ENCODE results near the gene CENPB. TPM values are rescaled to one million over a fixed set of nuclear protein-coding genes. Genes with fewer than 3 reads are reported as not detected.
"Not testable (repeated sequence)": the region's sequence is repeated elsewhere in the genome, so short reads cannot be mapped to it uniquely, and the experiment has no call there.

The CENPB gene
- total RNA-seq, 1 experiment from 2014 or later, result 163 TPM

DNA sequence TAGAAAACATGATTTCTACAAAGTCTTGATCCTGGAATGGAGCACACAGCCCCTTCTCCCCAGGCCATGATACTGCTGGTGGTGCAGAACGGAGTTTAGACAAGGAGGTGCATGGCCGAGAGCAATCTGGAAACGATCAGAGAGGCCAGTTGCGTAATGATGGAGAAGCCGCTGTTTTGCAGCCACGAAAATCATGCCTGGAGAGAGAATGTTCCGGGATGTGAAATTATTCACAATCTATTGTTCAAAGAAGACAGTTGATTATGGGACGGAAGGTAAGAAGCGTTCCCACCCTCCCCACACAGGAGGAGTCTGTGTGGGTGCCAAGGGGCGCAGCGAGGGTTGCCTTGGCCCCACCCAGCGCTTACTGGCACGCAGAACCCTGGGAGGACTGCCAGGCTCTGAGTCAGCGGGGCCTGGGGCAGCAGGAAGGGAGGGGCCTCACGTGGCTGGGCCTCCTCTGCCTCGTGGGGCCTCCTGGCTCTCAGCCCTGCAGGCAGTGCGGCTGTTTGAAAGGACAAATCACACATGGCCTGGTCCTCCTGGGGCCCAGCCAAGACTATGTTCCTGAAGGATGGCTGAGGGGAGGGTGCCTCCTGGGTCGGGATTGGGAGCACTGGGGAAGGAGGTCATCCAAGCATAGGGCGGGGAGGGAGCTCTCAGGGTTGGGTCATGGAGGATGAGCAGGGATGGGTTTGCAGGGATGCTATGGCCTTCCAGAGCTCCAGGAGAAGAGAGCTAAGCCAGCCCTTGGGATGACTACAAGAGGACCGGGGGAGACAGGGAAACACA lies 25.1 kb upstream of the CENPB start:
- DNase-seq (ENCODE audit: low read depth), result peak; percentile 99

DNA sequence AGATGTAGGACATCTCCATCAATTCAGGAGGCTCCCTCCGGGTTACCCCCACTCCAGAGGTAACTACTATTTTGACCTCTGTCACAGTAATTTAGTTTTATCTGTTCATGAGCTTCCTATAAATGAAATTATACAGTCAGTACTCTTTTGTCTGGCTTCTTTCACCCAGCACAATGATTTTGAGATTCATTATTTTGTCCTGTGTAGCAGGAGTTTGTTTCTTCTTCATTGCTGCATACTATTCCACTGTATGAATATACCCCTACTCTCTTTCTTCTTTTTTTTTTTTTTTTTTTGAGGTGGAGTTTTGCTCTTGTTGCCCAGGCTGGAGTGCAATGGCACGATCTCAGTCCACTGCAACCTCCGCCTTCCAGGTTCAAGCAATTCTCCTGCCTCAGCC lies 22.0 kb upstream of the CENPB start:
- DNase-seq (ENCODE audit: low read depth), result no peak

DNA sequence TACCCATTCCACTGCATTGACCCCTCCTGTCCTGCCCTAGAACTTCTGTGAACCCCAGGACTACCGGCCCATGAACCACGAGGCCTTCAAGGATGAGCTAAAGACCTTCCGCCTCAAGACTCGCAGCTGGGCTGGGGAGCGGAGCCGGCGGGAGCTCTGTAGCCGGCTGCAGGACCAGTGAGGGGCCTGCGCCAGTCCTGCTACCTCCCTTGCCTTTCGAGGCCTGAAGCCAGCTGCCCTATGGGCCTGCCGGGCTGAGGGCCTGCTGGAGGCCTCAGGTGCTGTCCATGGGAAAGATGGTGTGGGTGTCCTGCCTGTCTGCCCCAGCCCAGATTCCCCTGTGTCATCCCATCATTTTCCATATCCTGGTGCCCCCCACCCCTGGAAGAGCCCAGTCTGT lies 18.2 kb upstream of the CENPB start:
- DNase-seq (ENCODE audit: low read depth), result no peak

DNA sequence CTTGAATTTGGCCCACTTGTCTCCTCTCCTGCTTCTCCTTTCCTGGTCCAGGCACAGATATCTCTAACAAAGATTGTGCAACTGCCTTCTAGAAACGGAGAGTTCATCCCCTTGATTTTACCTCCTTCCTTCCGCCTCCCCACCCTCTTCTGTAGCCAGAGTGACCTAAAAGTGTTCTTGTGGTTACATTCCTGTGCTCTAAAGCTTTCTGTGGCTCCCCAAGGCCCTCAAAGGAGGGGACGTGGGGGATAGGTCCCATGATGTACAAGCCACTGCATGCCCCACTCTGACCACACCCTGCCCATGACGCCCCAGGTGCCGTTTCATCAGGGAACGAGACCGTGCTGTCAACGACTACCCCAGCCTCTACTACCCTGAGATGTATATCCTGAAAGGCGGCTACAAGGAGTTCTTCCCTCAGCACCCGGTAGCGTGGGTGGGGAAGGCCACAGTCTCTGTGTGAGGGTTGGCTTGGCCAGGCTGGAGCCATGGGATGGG lies 17.8 kb upstream of the CENPB start:
- no peak for DNase-seq (ENCODE audit: low read depth)

DNA sequence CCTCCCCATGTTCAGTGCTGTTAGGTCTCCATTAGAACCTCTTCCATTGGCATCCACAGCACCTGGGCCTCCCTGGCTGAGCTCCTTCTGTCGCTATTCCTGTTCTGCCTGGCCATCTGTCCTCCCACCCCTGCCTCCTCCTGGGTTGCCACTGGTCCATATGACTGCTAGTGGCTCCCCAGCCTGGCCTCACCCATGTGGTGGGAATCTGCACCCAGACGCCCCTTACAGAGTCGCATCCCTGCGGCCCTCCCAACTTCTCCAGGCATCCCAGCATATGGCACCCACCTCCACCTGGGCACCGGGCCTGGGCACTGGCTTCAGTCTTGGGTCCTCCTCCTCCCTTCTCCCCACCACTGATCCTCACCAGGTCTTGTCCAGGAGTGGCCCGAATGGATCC lies 17.3 kb upstream of the CENPB start:
- DNase-seq (ENCODE audit: low read depth), result no peak

DNA sequence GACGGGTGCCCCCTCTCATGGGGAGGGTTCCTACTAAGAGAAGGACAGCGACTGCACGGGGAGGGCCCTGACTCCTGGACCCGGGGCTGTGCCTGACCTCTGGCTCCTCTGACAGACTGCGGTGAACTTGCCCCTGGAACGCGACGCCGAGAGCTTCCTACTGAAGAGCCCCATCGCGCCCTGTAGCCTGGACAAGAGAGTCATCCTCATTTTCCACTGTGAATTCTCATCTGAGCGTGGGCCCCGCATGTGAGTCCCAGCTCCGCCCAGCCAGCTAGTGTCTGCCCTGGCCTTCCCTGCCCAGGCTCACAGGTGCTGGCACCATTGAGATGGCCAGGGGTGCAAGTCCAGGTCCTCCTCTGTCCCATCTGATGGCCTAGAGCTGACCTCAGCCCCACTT lies 16.7 kb upstream of the CENPB start:
- DNase-seq (ENCODE audit: low read depth), result no peak

DNA sequence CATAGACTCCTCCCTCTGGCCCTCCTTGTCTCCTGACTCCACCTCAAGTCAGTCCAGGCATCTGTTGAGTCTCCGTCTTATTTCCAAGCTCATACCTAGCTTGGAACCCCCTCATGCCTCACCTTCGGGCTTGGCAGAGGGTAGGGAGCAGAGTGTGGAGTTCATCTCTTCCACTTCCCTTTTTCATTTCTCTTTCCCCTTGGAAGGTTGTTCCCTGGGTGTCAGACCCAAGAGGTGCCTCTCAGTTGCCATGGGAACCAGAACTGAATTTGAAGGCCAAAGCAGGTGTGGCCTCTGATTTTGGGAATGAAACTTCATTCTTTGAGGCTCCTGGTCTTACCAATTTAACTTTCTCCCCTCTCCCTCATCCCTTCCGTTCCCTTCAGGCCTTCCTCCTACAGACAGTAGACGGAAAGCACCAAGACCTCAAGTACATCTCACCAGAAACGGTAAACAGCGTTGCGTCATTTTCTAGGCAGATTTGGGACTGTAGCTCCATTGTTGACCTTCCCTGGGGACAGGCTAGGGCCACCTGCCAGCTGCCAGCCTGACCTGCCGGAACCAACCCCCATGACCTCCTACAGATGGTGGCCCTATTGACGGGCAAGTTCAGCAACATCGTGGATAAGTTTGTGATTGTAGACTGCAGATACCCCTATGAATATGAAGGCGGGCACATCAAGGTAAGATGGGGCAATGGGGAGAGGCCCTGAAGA lies 16.1 kb upstream of the CENPB start:
- no peak for DNase-seq (ENCODE audit: low read depth)

DNA sequence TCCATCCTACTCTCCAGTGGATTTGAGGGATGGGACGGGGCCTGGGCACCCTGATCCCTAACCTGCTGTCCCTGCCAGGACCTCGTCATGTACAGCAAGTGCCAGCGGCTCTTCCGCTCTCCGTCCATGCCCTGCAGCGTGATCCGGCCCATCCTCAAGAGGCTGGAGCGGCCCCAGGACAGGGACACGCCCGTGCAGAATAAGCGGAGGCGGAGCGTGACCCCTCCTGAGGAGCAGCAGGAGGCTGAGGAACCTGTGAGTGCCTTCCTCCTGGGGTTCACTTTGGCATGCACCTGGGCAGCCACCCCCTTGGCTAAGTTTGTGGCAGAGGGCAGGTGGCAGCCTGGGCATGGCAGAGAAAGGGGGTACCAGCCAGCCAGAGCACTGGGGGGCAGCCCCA lies 15.3 kb upstream of the CENPB start:
- DNase-seq (ENCODE audit: low read depth), result no peak

DNA sequence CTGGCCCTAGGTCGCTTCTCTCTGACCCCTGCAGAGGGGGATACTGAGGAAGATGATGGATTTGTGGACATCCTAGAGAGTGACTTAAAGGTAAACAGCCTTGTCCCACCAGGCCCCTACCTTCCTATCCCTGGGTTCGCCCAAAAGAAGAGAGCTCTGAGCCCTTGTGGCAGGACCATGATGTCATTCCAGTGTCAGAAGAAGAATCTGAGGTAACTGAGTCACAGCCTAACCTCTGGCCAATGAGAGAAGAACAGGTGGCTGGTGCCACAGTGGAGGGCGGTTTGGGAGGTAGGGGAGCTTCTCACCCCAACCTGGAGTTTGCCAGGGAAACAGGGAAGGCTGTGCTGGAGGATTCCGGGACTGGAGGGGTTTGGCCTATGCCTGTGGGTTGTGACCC lies 14.8 kb upstream of the CENPB start:
- DNase-seq (ENCODE audit: low read depth), result no peak

DNA sequence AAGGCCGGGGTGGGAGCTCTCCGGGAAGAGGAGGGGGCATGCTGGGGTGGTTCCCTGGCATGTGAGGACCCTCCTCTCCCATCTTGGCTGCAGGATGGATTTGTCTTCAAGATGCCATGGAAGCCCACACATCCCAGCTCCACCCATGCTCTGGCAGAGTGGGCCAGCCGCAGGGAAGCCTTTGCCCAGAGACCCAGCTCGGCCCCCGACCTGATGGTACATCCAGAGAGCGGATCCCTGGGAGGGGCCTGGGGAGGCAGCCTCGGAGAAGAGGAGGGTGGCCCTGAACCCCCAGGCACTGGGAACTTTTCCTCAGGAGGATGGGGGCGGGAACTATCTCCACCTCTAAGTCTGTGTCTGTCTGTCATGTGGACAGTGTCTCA lies 14.3 kb upstream of the CENPB start:
- no peak for DNase-seq (ENCODE audit: low read depth)

DNA sequence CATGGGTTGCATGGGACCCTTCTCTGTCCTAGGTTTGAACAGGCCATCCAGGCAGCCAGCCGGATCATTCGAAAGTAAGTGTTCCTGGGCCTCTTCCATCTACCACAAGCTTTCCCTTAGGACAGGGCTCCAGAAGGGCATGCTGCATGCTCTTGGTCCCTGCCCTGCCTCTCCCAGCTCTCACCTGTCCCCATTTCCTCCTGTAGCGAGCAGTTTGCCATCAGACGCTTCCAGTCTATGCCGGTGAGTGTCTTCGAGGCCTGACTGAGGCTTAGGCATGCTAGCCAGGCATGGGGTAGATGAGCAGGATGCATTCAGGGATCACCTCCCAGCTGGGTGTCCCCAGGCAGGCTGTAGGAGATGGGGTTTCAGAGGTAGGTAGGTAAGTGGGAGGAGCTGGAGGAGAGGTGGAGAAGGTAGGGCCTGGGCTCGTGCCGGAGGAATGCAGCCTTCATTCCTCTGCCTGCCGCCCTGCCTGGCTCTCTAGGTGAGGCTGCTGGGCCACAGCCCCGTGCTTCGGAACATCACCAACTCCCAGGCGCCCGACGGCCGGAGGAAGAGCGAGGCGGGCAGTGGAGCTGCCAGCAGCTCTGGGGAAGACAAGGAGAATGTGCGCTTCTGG lies 13.8 kb upstream of the CENPB start:
- no peak for DNase-seq (ENCODE audit: low read depth)

DNA sequence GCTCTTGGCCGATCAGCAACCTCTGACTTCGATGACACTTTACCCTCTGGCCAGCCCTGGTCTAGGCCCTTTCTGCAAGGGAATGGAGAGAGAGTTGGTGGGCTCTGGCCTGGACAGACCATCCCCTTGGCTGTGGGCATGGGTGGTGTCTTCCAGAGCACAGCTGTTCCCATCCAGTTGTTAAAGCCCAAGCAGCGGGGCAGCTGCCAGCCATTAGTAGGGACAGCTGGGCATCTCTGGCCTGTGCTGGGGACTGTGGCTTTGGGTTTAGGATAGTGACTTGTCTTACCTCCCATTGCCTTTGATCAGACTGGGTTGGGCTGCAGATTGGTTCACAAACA lies 12.3 kb upstream of the CENPB start:
- DNase-seq (ENCODE audit: low read depth), result peak; percentile 76

DNA sequence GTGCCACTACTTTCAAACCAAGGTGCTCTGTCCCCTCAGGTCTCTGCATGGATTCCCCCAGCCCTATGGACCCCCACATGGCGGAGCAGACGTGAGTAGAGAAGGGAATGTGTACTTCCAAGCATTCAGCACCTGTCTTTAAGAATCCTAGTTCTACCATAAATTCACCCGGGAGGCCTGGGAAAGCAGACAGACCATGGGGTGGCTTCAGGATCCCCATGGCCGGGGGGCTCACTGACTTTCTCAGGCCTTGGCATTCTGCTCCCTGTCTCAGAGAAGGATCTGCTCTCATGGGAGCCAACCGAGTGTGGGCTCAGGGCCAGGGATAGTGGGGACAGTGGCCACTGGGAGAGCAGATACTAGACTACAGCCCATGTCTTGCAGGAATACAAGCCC lies 11.8 kb upstream of the CENPB start:
- DNase-seq (ENCODE audit: low read depth), result no peak

DNA sequence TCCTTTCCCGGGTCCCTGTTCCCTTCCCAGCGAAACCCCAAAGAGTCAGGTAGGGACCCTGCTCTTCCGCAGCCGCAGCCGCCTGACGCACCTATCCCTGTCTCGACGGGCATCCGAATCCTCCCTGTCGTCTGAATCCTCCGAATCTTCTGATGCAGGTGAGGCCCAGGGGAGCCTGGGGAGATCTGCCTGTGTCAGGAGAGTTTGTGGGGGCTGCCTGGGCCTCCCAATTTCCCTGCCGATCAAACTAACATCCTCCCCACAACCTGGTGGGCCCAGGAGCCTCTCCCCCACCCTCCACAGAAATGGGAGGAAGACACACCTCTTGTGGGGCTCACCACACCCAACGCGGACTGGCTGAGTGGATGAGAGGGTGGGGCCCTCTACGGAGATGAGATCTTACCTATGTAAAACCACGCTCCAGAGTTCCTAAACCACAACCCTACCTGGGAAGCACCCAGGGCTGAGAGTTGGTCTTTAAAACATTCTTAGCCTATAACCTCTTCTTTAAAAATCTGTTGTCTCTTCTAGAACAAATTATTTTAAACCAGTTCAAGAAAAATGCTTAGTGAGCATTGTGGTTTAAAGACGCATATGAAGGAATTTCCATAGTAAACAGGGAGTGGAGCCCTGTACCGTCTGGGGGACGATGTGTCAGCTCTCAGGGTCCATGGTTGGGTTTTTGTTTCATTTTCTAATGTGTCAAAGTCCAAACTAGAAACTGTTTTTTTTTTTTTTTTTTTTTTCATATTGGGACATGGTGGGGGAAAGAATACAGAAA lies 11.2 kb upstream of the CENPB start:
- DNase-seq (ENCODE audit: low read depth), result peak; percentile 36

DNA sequence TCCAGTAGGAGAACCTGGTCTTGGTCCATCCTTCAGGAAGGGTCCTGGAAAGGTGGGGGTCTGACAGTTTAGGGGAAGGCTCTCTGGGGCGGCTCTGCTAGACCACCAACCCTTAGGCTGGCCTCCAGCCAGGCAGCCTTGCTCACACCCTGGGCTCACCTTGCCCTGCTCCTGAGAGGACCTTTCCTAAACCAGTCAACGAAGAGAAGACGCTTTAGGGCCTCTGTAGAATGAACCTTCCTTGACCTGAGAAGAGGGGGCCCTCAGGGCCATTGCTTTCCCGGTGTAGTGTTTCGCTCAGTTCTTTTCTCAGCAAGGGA lies 10.6 kb upstream of the CENPB start:
- DNase-seq (ENCODE audit: low read depth), result no peak

DNA sequence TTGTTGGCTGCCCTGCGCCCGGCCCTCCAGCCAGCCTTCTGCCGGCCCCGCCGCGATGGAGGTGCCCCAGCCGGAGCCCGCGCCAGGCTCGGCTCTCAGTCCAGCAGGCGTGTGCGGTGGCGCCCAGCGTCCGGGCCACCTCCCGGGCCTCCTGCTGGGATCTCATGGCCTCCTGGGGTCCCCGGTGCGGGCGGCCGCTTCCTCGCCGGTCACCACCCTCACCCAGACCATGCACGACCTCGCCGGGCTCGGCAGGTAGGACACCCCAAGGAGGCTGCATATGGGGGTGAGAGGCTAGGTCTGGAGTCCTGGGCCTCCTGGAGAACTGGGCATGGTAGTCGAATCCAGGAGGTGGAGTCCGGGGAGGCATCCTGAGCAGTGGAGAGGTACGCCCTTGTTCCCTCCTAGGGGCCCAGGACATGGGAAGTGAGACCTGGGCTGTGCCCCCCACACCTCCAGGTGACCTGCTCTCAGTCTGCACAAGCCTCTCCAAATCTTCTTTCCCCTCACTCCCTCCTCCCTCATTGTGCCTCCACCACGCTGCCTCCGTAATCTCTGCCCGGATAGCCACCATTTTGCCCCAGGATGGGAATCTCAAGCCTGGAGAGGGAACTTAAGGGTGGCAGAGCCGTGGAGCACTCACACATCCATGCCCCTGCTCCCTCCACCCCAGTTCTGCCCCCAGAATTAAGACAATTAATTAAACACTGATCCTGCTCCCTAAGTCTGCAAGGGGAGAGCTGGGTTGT lies 10.1 kb upstream of the CENPB start:
- DNase-seq (ENCODE audit: low read depth), result peak; percentile 37

DNA sequence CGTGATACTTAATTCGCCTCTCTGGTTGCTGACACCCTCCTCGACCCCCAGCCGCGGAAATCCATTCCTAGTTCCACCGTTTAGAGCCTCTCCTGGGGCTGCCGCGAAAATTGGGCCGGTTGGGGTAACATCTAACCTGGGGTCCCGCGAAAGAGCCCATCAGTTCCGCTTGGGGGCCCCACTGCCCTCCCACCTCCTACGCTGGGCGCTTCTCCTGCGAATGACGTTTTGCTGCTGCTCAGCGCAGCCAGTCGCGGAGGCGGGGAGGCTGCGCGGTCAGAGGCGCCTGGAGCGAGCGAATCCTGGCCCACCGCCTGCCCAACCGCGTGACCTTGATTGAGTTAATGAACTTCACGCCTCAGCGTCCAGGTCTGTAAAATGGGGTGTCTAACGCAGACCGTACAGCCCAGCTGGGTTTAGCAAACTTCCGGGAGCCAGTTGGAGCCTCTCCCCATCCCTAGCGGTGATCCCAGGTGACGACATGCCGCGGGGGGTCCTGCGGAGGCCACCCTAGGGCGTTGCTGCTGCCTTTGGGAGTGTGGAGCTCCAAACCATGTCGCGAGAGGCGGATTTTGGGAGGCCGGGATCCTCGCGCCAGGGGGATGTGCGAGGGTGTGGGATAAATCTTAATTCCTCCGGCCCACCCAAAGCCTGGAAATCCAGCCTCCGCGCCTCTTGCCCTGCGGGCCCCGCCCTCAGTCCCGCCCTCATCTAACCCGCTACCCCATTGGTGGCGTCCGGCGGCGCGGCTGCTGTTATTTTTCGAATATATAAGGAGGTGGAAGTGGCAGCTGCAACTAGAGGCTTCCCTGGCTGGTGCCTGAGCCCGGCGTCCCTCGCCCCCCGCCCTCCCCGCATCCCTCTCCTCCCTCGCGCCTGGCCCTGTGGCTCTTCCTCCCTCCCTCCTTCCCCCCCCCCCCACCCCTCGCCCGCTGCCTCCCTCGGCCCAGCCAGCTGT lies 9.2 kb upstream of the CENPB start, which contains the start of gene CDC25B:
TSS of gene CDC25B (plus strand) at position 800 of the 958 bp plus-strand sequence. CDS start 222 bp downstream, outside the sequence.
- peak; percentile 97 for DNase-seq (ENCODE audit: low read depth)

DNA sequence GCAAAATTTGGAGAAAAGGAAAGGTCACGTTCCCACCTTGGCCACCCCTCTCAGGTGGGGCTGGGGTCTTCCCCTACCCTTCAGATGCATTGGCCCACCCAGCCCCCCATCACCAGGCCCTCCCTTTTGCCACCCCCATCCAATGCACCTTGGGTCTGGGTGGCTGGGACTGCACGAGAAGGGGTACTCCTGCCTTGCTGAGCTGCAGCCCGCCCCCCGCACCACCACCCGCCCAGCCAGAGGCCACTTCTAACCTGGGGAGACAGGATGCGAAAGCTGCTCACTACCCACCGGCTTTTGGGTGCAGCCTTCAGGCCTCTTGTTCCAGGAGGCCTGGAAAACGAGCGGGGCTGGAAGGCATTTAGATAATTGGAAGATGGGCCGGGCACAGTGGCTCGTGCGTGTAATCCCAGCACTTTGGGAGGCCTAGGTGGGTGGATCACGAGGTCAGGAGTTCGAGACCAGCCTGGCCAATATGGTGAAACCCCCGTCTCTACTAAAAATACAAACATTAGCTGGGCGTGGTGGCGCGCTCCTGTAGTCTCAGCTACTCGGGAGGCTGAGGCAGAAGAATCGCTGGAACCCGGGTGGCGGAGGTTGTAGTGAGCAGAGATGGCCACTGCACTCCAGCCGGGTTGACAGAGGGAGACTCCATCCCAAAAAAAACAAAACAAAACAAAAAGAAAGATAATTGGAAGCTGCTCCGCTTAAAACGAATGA lies 8.3 kb upstream of the CENPB start:
- no peak for DNase-seq (ENCODE audit: low read depth)

DNA sequence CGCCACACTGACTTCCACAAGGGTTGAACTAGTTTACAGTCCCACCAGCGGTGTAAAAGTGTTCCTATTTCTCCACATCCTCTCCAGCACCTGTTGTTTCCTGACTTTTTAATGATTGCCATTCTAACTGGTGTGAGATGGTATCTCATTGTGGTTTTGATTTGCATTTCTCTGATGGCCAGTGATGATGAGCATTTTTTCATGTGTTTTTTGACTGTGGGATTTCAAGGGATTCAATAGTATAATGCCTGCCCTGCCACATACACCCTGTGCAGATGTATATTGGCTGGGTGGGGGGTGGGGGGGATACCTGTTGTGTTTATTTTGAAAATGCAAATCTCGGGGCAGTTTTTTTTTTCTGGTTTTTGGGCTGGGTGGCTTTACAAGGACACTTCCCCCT lies 7.6 kb upstream of the CENPB start:
- not testable (repeated sequence) for DNase-seq (ENCODE audit: low read depth)
